MV-4-11 (cell line): ENCODE measurements around the gene METTL17.

Experiments
- DNase-seq: peaks from one replicate; lab custom pipeline; 2025; lab: John Stamatoyannopoulos, UW

The METTL17 gene

DNA sequence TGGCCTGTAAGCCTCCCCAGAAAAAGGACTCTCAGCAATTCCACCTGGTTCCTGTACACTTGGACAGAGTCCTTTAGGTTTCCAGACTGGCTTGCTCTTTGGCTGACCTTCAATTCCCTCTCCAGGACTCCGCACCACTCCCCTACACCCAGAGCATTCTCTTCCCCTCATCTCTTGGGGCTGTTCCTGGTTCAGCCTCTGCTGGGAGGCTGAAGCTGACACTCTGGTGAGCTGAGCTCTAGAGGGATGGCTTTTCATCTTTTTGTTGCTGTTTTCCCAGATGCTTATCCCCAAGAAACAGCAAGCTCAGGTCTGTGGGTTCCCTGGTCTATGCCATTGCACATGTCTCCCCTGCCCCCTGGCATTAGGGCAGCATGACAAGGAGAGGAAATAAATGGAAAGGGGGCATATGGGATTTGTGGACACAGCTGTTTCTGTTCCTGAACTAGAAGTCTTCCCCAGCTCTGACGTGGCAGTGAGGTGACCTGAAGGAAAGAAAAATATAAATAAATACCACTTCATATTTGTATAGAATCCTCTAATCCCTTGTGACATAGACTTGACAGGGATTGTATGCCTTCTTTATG, 53.7 kb downstream of the METTL17 start:
- no peak for DNase-seq

GRCh38 chr14:21043974-21044618, 54.3 kb downstream of the METTL17 start:
- DNase-seq: no peak
